SH-SY5Y (cell line): ENCODE data around the gene NAA40.

Experiments
- GATA2 ChIP-seq: IDR thresholded peaks from 2 replicates; pipeline ENCODE4 v1.6.1; 2011; ENCODE audit warnings: mild to moderate bottlenecking, low read depth, low read length
- GATA3 ChIP-seq: IDR thresholded peaks from 2 replicates; pipeline ENCODE4 v1.6.1; 2011; ENCODE audit warnings: low read depth, mild to moderate bottlenecking, low read length, moderate library complexity

Gene NAA40

DNA sequence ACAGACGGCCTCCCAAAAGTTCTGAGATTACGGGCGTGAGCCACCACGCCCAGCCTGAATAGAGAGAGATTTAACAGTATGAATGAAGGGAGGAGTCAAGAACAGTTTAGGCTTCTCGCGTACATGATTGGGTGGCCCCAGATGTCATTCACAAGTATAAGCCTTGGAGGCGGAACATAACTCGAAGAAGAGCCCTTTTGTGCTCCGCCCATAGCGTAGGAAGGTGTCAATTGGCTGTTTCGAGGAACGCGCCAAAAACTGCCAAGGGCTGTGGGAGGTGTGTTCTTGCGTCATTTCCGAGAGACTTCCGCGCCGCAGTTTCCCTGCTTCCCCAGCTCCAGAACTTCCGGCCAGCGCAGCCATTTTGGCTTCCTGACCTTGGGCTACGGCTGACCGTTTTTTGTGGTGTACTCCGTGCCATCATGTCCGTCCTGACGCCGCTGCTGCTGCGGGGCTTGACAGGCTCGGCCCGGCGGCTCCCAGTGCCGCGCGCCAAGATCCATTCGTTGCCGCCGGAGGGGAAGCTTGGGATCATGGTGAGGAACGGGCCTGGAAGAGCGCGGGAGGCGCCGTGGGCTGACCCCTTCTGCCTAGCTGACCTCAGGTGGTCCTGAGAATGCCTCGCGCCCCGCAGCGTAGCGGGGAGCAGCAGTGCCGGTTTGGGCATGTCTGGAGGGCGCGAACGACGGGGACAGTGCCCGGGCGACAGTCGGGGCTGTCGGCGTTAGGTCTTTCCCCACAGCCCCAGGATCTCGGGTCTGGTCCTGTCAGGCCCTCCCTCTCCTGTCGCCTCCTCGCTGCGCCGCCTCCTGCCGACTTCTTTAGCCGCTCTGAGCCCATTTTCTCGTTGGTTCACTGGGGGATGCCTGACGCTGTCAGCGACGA is 35.7 kb downstream of the NAA40 start, which contains the start of gene COX8A:
Gene COX8A, plus strand, starts transcription at position 362 of the 885 bp plus-strand sequence. Its CDS starts 61 bp downstream, at position 423.
- TF ChIP-seq GATA3 (no peak), GATA2 (no peak)

DNA sequence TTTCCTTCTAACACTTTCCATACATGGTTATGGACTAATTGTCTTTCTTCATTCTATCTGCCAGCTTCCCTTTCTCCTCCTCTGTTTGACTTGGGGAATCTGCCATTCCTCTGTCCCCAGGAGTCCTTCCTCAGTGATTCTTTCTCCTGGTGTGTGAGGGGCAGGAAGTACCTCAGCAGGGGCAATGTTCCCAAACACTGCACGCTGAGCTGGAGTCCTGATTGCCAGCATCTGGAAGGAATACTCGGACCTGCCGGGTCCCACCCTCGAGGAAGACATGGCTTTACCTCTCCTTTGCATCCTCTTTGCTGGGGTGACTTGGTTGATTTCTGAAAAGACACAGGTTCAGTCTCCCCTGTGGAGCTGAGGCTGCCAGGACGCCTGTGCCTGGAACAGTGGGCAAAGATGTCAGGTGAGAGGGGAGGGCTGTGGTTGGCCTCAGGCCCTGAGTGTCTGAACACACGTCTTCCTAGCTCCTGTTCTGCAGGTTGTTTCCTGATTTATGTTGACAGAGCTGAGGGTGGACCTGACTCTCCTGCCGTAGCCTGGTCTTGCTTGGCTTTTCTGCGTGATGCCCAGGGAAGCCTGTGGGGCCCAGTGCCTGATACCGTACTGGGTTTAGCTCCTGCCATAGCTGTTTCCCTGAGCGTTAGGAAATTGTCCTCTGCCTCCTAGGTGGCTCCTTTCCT is 39.9 kb downstream of the NAA40 start:
- no peak for TF ChIP-seq GATA3
- no peak for TF ChIP-seq GATA2

DNA sequence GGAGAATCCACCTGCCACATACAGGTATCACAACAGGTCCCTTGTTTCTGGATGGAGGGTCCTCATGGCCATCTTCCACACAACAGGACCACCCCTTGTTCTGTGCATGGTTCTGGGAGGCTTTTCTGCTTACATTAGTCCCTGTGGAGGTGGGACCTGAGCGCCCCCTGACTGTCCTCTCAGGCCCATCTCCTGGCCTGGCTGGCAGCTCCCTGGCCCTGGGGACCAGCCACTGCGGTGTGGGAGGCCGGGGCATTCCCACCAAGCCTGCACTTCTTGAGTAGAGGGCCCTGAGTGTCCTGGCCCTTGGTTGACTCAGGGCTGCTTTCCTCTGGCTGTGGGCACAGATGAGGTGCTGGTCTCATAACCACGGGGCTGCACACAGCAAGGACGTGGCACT is 40.6 kb downstream of the NAA40 start:
- TF ChIP-seq GATA3 (no peak), GATA2 (no peak)

DNA sequence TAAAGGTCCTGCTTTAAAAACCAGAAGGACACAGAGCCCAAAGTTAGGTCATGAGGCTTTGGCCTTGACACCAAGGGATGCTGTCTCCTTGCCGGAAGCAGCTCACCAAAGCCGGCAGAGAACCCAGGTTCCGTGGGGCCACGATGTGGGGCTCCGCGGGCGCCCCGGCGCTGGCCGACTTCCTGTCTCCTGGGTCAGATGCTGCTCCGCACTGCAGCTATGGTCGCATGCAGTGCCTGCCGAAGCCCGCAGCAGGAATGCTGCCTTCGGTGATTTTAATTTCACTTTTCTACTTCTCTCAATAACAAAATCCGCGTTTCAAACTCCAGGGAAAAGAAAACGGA is 47.0 kb downstream of the NAA40 start:
- TF ChIP-seq GATA3 (no peak), GATA2 (no peak)

DNA sequence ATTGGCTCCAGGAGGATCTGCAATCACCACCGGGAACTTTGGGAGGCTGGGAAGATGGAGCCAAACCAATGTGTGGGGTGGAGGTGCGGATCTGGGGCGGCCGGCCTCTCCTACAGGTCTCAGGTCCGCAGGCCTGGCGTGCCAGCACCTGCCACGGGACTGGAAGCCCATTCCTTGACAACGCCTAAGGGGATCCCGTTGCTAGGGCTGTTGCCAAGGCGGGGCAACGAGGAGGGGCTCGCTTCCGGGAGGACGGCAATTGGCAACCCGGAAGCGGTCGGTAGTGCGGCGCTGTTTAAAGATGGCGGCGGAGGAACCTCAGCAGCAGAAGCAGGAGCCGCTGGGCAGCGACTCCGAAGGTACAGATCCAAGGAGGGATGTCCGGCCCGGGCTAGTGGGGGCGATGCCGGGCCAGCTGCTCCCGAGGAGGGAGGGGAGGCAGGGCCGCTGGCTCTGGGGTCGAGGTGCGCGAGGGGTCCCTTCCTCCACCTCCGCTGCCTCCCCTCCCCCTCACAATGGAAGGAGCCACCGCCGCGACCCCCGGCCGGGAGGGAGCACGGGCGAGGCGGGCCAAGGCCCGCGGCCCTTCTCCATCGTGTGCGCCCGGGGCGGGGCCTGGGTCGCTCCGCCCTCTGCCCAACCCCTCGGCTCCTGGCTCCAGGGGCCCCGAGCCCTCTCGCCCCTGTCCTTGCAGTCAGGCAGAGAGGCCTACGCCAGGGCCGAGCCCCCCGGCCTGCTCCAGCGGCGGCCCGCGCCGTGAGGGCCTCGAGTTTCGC is 47.5 kb downstream of the NAA40 start, which contains the start of gene OTUB1:
Gene OTUB1, plus strand, starts transcription at position 283 of the 776 bp plus-strand sequence. Its CDS starts 19 bp downstream, at position 302.
- TF ChIP-seq GATA3 (no peak), GATA2 (no peak)

DNA sequence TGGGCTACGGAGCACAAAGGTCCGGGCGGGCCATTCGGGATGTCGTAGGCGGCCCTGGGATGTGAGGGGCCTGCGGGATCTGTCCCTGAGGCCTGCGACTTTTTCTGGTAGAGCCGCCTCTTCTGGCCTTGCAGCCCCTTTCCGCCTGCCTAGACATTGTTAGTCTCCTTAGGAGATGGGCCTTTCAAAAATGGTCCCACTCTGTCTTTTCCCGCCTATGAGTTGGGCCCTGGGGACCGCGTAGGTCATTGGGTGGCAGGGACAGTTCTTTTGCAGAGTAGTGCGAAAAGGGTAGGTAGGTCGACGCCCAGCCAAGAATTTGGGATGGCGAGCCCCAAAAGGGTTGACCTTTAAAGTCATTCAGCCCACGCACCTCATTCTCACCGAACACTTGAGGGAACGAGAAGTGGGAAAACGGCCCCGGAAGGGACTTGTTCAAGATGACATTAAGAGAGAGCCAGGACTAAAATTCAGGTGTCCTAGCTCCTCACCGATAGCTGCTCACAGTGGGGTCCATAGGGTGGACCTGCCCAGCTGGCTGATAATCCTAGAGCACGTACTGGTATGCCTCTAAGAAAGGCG is 48.2 kb downstream of the NAA40 start:
- TF ChIP-seq GATA3 (no peak), GATA2 (no peak)

DNA sequence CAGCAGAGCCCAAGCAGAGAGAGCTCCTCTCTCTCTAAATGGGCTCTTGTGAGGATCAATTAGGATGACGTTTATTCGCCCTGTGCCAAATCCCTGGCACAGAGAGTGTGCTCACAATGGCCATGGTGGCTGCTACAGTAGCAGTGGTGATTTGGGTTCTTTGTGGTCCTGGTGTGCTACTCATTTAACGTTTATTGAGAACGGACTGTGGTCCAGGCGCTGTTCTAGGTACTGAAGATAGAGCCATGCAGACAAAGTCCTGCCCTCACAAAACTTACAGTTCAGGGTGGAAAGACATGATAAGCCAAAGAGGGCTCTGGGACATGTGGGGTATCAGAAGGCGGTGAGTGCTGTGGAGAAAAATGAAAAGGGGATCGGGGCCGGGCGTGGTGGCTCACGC is 52.8 kb downstream of the NAA40 start:
- no peak for TF ChIP-seq GATA3
- no peak for TF ChIP-seq GATA2

DNA sequence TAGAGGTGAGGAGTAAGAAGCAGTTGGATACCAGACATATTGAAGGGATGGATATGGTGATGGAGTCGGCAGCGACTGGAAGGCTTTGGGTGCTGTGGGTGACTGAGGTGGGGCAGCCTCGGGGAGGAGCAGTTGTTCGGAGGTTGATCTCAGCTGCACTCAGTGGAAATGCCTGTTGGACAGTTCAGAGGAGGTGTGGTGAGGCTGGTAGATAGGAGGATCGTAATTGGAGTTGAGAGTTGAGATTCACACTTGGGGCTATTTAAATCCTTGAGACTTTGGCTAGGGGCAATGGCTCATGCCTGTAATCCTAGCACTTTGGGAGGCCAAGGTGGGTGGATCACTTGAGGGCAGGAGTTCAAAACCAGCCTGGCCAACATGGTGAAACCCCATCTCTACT is 54.3 kb downstream of the NAA40 start:
- TF ChIP-seq GATA3 (no peak), GATA2 (no peak)

DNA sequence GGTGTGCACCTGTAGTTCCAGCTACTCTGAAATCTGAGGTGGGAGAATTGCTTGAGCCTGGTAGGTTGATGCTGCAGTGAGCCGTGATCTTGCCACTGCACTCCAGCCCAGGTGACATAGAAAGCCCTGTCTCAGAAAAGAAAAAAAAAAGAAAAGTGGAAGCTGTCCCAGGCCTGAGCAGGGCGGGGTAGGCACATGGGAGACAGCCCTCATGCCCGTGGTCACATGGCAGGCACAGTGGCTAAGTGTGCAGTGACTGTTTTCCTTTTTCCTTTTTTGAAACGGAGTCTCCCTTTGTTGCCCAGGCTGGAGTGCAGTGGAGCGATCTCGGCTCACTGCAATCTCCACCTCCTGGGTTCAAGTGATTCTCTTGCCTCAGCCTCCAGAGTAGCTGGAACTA is 55.2 kb downstream of the NAA40 start:
- no peak for TF ChIP-seq GATA2

DNA sequence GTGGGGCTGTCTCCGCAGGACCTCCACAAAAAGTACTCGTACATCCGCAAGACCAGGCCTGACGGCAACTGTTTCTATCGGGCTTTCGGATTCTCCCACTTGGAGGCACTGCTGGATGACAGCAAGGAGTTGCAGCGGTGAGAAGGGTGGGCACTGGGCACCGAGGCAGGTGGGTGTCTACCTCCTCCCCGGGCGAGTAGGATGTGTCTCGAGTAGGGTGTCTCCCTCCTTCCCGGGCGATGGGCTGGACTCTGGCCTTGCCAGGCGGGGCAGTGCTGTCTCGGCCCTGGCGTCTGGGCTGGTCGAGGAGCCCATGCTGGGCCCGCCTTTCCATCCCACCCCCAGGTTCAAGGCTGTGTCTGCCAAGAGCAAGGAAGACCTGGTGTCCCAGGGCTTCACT is 57.7 kb downstream of the NAA40 start:
- TF ChIP-seq GATA3 (no peak), GATA2 (no peak)

DNA sequence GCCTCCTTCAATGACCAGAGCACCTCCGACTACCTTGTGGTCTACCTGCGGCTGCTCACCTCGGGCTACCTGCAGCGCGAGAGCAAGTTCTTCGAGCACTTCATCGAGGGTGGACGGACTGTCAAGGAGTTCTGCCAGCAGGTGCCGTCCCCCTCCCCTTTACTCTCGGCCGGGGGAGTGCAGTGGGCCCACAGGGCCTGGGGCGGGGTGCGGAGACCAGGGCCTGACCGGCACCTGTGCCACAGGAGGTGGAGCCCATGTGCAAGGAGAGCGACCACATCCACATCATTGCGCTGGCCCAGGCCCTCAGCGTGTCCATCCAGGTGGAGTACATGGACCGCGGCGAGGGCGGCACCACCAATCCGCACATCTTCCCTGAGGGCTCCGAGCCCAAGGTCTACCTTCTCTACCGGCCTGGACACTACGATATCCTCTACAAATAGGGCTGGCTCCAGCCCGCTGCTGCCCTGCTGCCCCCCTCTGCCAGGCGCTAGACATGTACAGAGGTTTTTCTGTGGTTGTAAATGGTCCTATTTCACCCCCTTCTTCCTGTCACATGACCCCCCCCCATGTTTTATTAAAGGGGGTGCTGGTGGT is 58.4 kb downstream of the NAA40 start:
- TF ChIP-seq GATA3 (no peak), GATA2 (no peak)

DNA sequence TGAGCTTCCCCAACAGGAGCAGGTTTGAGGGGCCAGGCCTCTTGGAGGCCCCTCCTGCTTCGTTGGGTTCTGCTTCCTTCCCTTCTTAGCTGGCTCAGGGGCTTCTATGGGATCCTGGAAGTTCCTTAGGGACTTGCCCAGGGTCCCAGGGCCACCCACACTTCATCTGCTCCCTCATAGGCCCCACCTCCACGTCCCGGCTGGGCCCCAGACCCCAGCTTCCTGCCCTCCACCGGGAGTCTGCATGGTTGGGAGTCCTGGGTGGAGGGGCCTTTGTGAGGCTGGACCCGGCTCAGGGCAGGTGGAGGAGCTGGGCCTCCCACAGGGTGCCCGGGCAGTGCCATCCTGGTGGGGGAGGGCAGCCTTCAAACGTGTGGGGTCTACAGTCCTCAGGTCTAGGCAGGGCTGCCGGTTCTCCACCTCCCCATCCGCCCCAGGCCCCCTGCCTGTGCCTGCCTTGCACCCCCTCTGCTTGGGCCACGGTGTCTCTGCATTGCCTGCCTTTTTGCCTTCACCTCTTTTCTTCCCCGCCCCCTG is 59.1 kb downstream of the NAA40 start:
- no peak for TF ChIP-seq GATA2
- no peak for TF ChIP-seq GATA3

DNA sequence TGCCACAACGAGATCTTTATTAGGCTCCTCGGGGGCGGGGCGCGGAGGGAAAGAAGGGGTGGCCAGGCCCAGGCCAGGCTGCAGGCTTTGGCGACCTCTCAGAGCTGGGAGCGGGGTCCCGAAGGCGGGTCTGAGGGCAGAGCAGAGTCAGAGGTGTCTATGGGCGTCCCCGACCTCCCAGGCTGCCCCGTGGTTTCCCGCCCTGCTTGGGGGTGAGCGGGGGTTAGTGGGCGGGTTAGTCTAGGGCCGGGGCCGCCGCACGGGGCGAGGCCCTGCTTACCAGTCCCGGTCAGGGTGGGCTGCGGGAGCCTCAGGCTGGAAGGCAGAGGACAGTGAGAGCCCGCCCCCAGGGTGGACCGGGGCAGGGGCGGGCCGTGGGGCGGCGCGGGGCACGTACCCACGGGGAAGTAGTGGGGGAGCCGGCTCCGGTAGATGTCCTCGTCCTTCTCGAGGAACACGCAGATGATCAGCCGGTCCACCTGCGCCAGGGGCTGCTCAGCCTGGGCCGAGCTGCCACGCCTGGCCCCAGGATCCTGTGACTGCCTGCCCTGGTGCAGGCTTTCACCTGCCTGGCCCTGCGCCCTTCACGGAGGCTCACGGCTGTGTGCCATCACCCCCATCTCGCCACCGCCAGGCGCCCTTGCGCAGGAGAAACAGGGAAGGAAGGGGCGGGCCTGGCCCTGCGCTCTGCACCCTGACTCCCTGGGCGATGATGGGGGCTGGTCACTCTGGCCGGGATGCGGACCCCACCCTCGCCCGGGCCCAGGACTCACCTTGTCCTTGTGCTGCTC is 60.0 kb downstream of the NAA40 start:
- TF ChIP-seq GATA3, result no peak
- TF ChIP-seq GATA2, result no peak
